Liver (tissue), 9 donors: ENCODE results near the gene PTPRN2. TPM values are rescaled to one million over a fixed set of nuclear protein-coding genes. Genes with fewer than 3 reads are reported as not detected.

Experiments used
- DNase-seq: peaks from one replicate; pipeline ENCODE4 v3.0.0-alpha.2; 2017; ENCODE audit warnings: low spot score
- H3K27ac ChIP-seq, 2 donors: one replicate each; pipeline ENCODE4 v1.7.0; 2013; ENCODE audit warnings: inconsistent platforms in 2 of 2, low read length in 2 of 2, control low read depth in 1 of 2, low read depth in 1 of 2, mild to moderate bottlenecking in 1 of 2
- H3K27me3 ChIP-seq, 4 donors: one replicate each; pipeline versions ENCODE4 v1.6.1 to v1.7.0; 2013; ENCODE audit warnings: low read length in 3 of 4, inconsistent platforms in 1 of 4, mild to moderate bottlenecking in 1 of 4, moderate library complexity in 1 of 4; ENCODE audit not compliant: control insufficient read depth in 4 of 4, insufficient read depth in 4 of 4
- H3K36me3 ChIP-seq, 4 donors: one replicate each; pipeline versions ENCODE4 v1.6.1 to v1.7.0; 2013; ENCODE audit warnings: low read length in 3 of 4, mild to moderate bottlenecking in 3 of 4, low read depth in 1 of 4, moderate library complexity in 1 of 4; ENCODE audit not compliant: control insufficient read depth in 4 of 4, insufficient read depth in 3 of 4
- H3K4me1 ChIP-seq, 4 donors: one replicate each; pipeline versions ENCODE4 v1.6.1 to v1.7.0; 2013; ENCODE audit warnings: low read length in 3 of 4, mild to moderate bottlenecking in 3 of 4, moderate library complexity in 1 of 4; ENCODE audit not compliant: control insufficient read depth in 4 of 4, insufficient read depth in 4 of 4
- H3K4me3 ChIP-seq, 3 donors: one replicate each; pipeline versions ENCODE4 v1.6.1 to v1.7.0; 2013; ENCODE audit warnings: low read length in 3 of 3, control low read depth in 1 of 3, low read depth in 1 of 3, mild to moderate bottlenecking in 1 of 3
- H3K9ac ChIP-seq, 2 donors: one replicate each; pipeline ENCODE4 v1.7.0; 2013; ENCODE audit warnings: low read length in 2 of 2, mild to moderate bottlenecking in 2 of 2, moderate library complexity in 2 of 2, control low read depth in 1 of 2, low read depth in 1 of 2
- H3K9me3 ChIP-seq, 4 donors: one replicate each; pipeline versions ENCODE4 v1.6.1 to v1.7.0; 2013; ENCODE audit warnings: low read length in 3 of 4; ENCODE audit not compliant: control insufficient read depth in 4 of 4
- CTCF ChIP-seq: fragments of 150-350 bp; IDR thresholded peaks from 2 replicates; pipeline ENCODE4 v1.5.1; 2017; ENCODE audit warnings: improper control_type of control experiment, low read depth, low read length; ENCODE audit not compliant: missing input control
- EGR1 ChIP-seq, 2 donors: IDR thresholded peaks; 2 replicates each; pipeline ENCODE4 v1.6.1; 2016 to 2018; ENCODE audit warnings: antibody characterized with exemption in 2 of 2, low read depth in 2 of 2
- FOXA1 ChIP-seq: IDR thresholded peaks from 2 replicates; pipeline ENCODE4 v1.6.1; 2016; ENCODE audit warnings: antibody characterized with exemption
- FOXA2 ChIP-seq: IDR thresholded peaks from 2 replicates; pipeline ENCODE4 v1.6.1; 2016; ENCODE audit warnings: antibody characterized with exemption
- GABPA ChIP-seq, 2 donors: IDR thresholded peaks in 1 of 2; conservative IDR thresholded peaks in 1 of 2; 2 replicates each; pipeline ENCODE4 v1.6.1; 2016; ENCODE audit warnings: antibody characterized with exemption in 2 of 2, mild to moderate bottlenecking in 1 of 2, moderate library complexity in 1 of 2
- HNF4A ChIP-seq, 2 donors: conservative IDR thresholded peaks; 2 replicates each; pipeline ENCODE4 v1.6.1; 2016; ENCODE audit warnings: antibody characterized with exemption in 2 of 2, mild to moderate bottlenecking in 2 of 2
- HNF4G ChIP-seq: IDR thresholded peaks from 2 replicates; pipeline ENCODE4 v1.6.1; 2016; ENCODE audit warnings: antibody characterized with exemption
- JUND ChIP-seq, 2 donors: IDR thresholded peaks; 2 replicates each; pipeline ENCODE4 v1.6.1; 2016; ENCODE audit warnings: antibody characterized with exemption in 2 of 2
- MAX ChIP-seq: IDR thresholded peaks from 2 replicates; pipeline ENCODE4 v1.6.1; 2016; ENCODE audit warnings: antibody characterized with exemption
- NR2F2 ChIP-seq: IDR thresholded peaks from 2 replicates; pipeline ENCODE4 v1.6.1; 2016; ENCODE audit warnings: antibody characterized with exemption
- RAD21 ChIP-seq, 2 donors: IDR thresholded peaks; 2 replicates each; pipeline ENCODE4 v1.6.1; 2016; ENCODE audit warnings: antibody characterized with exemption in 2 of 2, mild to moderate bottlenecking in 2 of 2
- RXRA ChIP-seq, 2 donors: IDR thresholded peaks; 2 replicates each; pipeline ENCODE4 v1.6.1; 2017 to 2018; ENCODE audit warnings: antibody characterized with exemption in 2 of 2, mild to moderate bottlenecking in 1 of 2
- SP1 ChIP-seq: IDR thresholded peaks from 2 replicates; pipeline ENCODE4 v1.6.1; 2018; ENCODE audit warnings: antibody characterized with exemption, mild to moderate bottlenecking
- TAF1 ChIP-seq: conservative IDR thresholded peaks from 2 replicates; pipeline ENCODE4 v1.6.1; 2016; ENCODE audit warnings: antibody characterized with exemption, mild to moderate bottlenecking
- YY1 ChIP-seq: IDR thresholded peaks from 2 replicates; pipeline ENCODE4 v1.6.1; 2016; ENCODE audit warnings: antibody characterized with exemption, mild to moderate bottlenecking
- ZBTB33 ChIP-seq: IDR thresholded peaks from 2 replicates; pipeline ENCODE4 v1.6.1; 2016; ENCODE audit warnings: antibody characterized with exemption
- WGBS: extraction: QIAGEN DNeasy Blood & Tissue Kit; methylation state at CpG from one replicate; pipeline ENCODE4 v1.1.7; 2013; 5-methylcytosine and 5-hydroxymethylcytosine counted together
- polyA plus RNA-seq, 2 donors: library from polyadenylated mRNA; stranded (reverse) in 1 of 2; unstranded in 1 of 2; fragments of 200-250 nt in 1 of 2; fragments of >200 nt in 1 of 2; fragmentation: Nextera tagmentation in 1 of 2; extraction: Ambion mirVana in 1 of 2; gene quantifications; one replicate each; pipeline versions ENCODE4 v1.2.1 to v1.2.3, GENCODE V29; 2013 to 2015
- total RNA-seq, 2 donors: library from RNA; depleted of rRNA; stranded (reverse); fragments of >200 nt; gene quantifications; one replicate each; pipeline ENCODE4 v1.2.3, GENCODE V29; 2014
- TF ChIP-seq, protein P1 (sequence below): IDR thresholded peaks from 2 replicates; pipeline ENCODE4 v1.6.1; 2016; ENCODE audit warnings: antibody characterized with exemption, mild to moderate bottlenecking
- TF ChIP-seq, protein P2 (sequence below): IDR thresholded peaks from 2 replicates; pipeline ENCODE4 v1.6.1; 2016; ENCODE audit warnings: antibody characterized with exemption
- donor health status: healthy.
- donor health status: healthy.
- donor health status: healthy.
- donor health status: healthy.
- donor health status: healthy.

Gene PTPRN2
- total and polyA plus RNA-seq, 4 donors, result 0.75 to 1.9 (median 1.1) TPM

GRCh38 chr7:157707983-157708918, 879.4 kb downstream of the PTPRN2 start (continued):
- no peak for TF ChIP-seq GABPA (IDR thresholded peaks at IDR 0.05 in 1 of 2, conservative IDR thresholded peaks at IDR 0.05 in 1 of 2)
- no peak for TF ChIP-seq MAX
- no peak for TF ChIP-seq NR2F2
- no peak for TF ChIP-seq HNF4A (conservative IDR thresholded peaks at IDR 0.05)

- TF ChIP-seq HNF4G (no peak), HNF4A (conservative IDR thresholded peaks at IDR 0.05) (no peak), RXRA (IDR thresholded peaks at IDR 0.05) (no peak), CTCF (no peak), SP1 (no peak), ZBTB33 (no peak), MAX (no peak), FOXA1 (no peak), RAD21 (IDR thresholded peaks at IDR 0.05) (no peak), TAF1 (no peak), EGR1 (IDR thresholded peaks at IDR 0.05; ENCODE audit: low read depth in 2 of 2) (no peak), GABPA (IDR thresholded peaks at IDR 0.05 in 1 of 2, conservative IDR thresholded peaks at IDR 0.05 in 1 of 2) (no peak), NR2F2 (no peak), YY1 (no peak), JUND (IDR thresholded peaks at IDR 0.05) (no peak), FOXA2 (no peak)
- TF ChIP-seq, protein P1, sequence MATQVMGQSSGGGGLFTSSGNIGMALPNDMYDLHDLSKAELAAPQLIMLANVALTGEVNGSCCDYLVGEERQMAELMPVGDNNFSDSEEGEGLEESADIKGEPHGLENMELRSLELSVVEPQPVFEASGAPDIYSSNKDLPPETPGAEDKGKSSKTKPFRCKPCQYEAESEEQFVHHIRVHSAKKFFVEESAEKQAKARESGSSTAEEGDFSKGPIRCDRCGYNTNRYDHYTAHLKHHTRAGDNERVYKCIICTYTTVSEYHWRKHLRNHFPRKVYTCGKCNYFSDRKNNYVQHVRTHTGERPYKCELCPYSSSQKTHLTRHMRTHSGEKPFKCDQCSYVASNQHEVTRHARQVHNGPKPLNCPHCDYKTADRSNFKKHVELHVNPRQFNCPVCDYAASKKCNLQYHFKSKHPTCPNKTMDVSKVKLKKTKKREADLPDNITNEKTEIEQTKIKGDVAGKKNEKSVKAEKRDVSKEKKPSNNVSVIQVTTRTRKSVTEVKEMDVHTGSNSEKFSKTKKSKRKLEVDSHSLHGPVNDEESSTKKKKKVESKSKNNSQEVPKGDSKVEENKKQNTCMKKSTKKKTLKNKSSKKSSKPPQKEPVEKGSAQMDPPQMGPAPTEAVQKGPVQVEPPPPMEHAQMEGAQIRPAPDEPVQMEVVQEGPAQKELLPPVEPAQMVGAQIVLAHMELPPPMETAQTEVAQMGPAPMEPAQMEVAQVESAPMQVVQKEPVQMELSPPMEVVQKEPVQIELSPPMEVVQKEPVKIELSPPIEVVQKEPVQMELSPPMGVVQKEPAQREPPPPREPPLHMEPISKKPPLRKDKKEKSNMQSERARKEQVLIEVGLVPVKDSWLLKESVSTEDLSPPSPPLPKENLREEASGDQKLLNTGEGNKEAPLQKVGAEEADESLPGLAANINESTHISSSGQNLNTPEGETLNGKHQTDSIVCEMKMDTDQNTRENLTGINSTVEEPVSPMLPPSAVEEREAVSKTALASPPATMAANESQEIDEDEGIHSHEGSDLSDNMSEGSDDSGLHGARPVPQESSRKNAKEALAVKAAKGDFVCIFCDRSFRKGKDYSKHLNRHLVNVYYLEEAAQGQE, result no peak
- TF ChIP-seq, protein P2, sequence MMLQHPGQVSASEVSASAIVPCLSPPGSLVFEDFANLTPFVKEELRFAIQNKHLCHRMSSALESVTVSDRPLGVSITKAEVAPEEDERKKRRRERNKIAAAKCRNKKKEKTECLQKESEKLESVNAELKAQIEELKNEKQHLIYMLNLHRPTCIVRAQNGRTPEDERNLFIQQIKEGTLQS, result no peak
- no peaks in the 10 kb centered on the region for H3K4me1 ChIP-seq
- H3K9ac ChIP-seq, result no peak overlapping the region
- H3K27me3 ChIP-seq, result peaks cover 0 to 7% (median under 1%) of the 10 kb centered on the region in 4 donors
- no peak overlapping the region for H3K27ac ChIP-seq
- 78% methylated on average over 9 of the region's 9 CpGs for WGBS
- DNase-seq, result no peak
- no peak overlapping the region for H3K4me3 ChIP-seq
- no peaks in the 10 kb centered on the region for H3K36me3 ChIP-seq
- H3K9me3 ChIP-seq, result no peaks in the 10 kb centered on the region
Measured at GRCh38 chr7:157704365-157704764, 883.3 kb downstream of the PTPRN2 start.
